Lung (tissue), 12 donors: ENCODE data around the gene FBRSL1. TPM values are rescaled to one million over a fixed set of nuclear protein-coding genes. Genes with fewer than 3 reads are reported as not detected.
A peak's percentile ranks its signal among the peaks of the same experiment; 100 is the strongest.

Experiments
- ATAC-seq: fragments of 200-7000 bp; cut with Tn5 transposase; one replicate; pipeline ENCODE4 v1.9.1; 2020; ENCODE audit warnings: moderate number of reproducible peaks; ENCODE audit not compliant: insufficient read depth, low FRiP score
- DNase-seq, 3 donors: peaks; one replicate each; pipeline ENCODE4 v3.0.0-alpha.2; 2013 to 2017
- H3K27ac ChIP-seq, 2 donors: one replicate each; pipeline ENCODE4 v1.5.1; 2013; ENCODE audit warnings: mild to moderate bottlenecking in 2 of 2, moderate library complexity in 2 of 2, control low read depth in 1 of 2, inconsistent platforms in 1 of 2, low read depth in 1 of 2, low read length in 1 of 2
- H3K27me3 ChIP-seq, 3 donors: one replicate each; pipeline ENCODE4 v1.5.1; 2013; ENCODE audit warnings: low read length in 2 of 3; ENCODE audit not compliant: control insufficient read depth in 3 of 3, insufficient read depth in 3 of 3
- H3K36me3 ChIP-seq, 4 donors: one replicate each; pipeline ENCODE4 v1.5.1; 2013; ENCODE audit warnings: low read length in 4 of 4, mild to moderate bottlenecking in 1 of 4, moderate library complexity in 1 of 4; ENCODE audit not compliant: control insufficient read depth in 4 of 4, insufficient read depth in 4 of 4
- H3K4me1 ChIP-seq, 5 donors: one replicate each; pipeline ENCODE4 v1.5.1; 2013; ENCODE audit warnings: low read length in 5 of 5, mild to moderate bottlenecking in 2 of 5, moderate library complexity in 1 of 5; ENCODE audit not compliant: control insufficient read depth in 5 of 5, insufficient read depth in 5 of 5
- H3K4me3 ChIP-seq: one replicate; pipeline ENCODE4 v1.5.1; 2013; ENCODE audit warnings: mild to moderate bottlenecking, control low read depth, moderate library complexity
- H3K9ac ChIP-seq, 2 donors: one replicate each; pipeline ENCODE4 v1.5.1; 2013; ENCODE audit warnings: low read length in 2 of 2, control low read depth in 1 of 2; ENCODE audit not compliant: insufficient read depth in 1 of 2
- H3K9me3 ChIP-seq, 4 donors: one replicate each; pipeline ENCODE4 v1.5.1; 2013; ENCODE audit warnings: low read length in 3 of 4, mild to moderate bottlenecking in 1 of 4, moderate library complexity in 1 of 4; ENCODE audit not compliant: control insufficient read depth in 4 of 4, insufficient read depth in 3 of 4
- WGBS, 2 donors: extraction: QIAGEN DNeasy Blood & Tissue Kit; methylation state at CpG; one replicate each; pipeline ENCODE4 v1.1.7; 2013; 5-methylcytosine and 5-hydroxymethylcytosine counted together
- polyA plus RNA-seq, 2 donors: library from polyadenylated mRNA; stranded (reverse); fragments of 200-250 nt; gene quantifications; one replicate each; pipeline ENCODE4 v1.2.1, GENCODE V29; 2013
- total RNA-seq, 2 donors: library from RNA; depleted of rRNA in 1 of 2; stranded (reverse); fragments of >200 nt in 1 of 2; gene quantifications; one replicate each; pipeline ENCODE4 v1.2.1, GENCODE V29; 2014 to 2021
- TF ChIP-seq, protein P1 (sequence below): IDR thresholded peaks from 2 replicates; pipeline ENCODE4 v1.5.1; 2012; ENCODE audit warnings: mild to moderate bottlenecking; ENCODE audit errors: control extremely low read depth, extremely low read depth
- donor health status: control.
- donor health status: control.
- donor health status: Bipolar disorder and iron deficiency.
- donor health status: healthy.
- donor health status: DM: yes; HTN: yes; CAD: no.

The FBRSL1 gene
- total and polyA plus RNA-seq, 4 donors: 10.6 to 56.9 (median 22.3) TPM

- DNase-seq: peak in 1 of 3 donors; percentile 69
- ATAC-seq: no peak
- TF ChIP-seq, protein P1, sequence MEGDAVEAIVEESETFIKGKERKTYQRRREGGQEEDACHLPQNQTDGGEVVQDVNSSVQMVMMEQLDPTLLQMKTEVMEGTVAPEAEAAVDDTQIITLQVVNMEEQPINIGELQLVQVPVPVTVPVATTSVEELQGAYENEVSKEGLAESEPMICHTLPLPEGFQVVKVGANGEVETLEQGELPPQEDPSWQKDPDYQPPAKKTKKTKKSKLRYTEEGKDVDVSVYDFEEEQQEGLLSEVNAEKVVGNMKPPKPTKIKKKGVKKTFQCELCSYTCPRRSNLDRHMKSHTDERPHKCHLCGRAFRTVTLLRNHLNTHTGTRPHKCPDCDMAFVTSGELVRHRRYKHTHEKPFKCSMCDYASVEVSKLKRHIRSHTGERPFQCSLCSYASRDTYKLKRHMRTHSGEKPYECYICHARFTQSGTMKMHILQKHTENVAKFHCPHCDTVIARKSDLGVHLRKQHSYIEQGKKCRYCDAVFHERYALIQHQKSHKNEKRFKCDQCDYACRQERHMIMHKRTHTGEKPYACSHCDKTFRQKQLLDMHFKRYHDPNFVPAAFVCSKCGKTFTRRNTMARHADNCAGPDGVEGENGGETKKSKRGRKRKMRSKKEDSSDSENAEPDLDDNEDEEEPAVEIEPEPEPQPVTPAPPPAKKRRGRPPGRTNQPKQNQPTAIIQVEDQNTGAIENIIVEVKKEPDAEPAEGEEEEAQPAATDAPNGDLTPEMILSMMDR: no peak
- no peak overlapping the region for H3K9ac ChIP-seq
- H3K4me3 ChIP-seq: no peak overlapping the region
- no peaks in the 10 kb centered on the region for H3K27me3 ChIP-seq
- H3K4me1 ChIP-seq: peaks cover 0 to 14% (median 7%) of the 10 kb centered on the region in 5 donors
- H3K27ac ChIP-seq: no peak overlapping the region
- H3K36me3 ChIP-seq: no peaks in the 10 kb centered on the region
- H3K9me3 ChIP-seq: peaks cover 0 to 4% (median 0%) of the 10 kb centered on the region in 4 donors
- 44 to 49% methylated on average over 18 of the region's 18 CpGs for WGBS, 2 donors
Observed at GRCh38 chr12:132471011-132471857, 18.7 kb upstream of the FBRSL1 start.

DNA sequence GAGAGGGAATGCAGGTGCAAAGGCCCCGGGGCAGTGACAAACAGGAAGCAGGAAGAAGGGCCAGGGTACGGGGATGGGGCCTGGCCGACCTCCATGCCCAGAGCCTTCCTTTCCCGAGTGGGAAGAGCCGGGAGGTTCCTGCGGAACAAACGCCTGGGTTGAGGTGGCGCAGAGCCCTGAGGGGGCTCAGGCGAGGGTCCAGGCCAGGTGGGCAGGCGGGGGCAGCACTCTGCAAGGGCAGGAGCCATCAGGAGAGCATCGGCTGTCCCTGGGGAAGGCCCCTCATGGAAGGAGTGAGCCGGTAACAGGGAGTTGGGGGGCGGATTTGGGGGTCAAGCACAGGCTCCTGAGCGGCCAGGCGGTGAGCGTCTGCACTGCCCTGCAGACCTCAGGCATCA is 18.1 kb upstream of the FBRSL1 start:
- no peaks in the 10 kb centered on the region for H3K27me3 ChIP-seq
- ATAC-seq (no peak), DNase-seq (no peak)
- H3K27ac ChIP-seq: no peak overlapping the region
- peaks cover 0 to 7% (median 4%) of the 10 kb centered on the region in 5 donors for H3K4me1 ChIP-seq
- no peak overlapping the region for H3K9ac ChIP-seq
- no peaks in the 10 kb centered on the region for H3K36me3 ChIP-seq
- TF ChIP-seq, protein P1: no peak
- no peak overlapping the region for H3K4me3 ChIP-seq
- peaks cover 0 to 4% (median 0%) of the 10 kb centered on the region in 4 donors for H3K9me3 ChIP-seq
- WGBS, 2 donors: 80 to 85% methylated on average over 16 of the region's 16 CpGs

- Histone ChIP-seq H3K4me3 (no peak overlapping the region), H3K27ac (no peak overlapping the region), H3K9me3 (peaks cover 0 to 4% (median 0%) of the 10 kb centered on the region in 4 donors), H3K27me3 (no peaks in the 10 kb centered on the region), H3K4me1 (peaks cover 0 to 4% (median 2%) of the 10 kb centered on the region in 5 donors), H3K36me3 (no peaks in the 10 kb centered on the region), H3K9ac (no peak overlapping the region)
- TF ChIP-seq, protein P1: no peak
- DNase-seq (no peak), ATAC-seq (no peak)
- 72 to 86% methylated on average over 15 of the region's 15 CpGs for WGBS, 2 donors
Observed at GRCh38 chr12:132472386-132472785, 17.6 kb upstream of the FBRSL1 start.
